HepG2 (cell line): ENCODE results near the gene GP9. TPM values are rescaled to one million over a fixed set of nuclear protein-coding genes. Genes with fewer than 3 reads are reported as not detected.

Experiments
- ATAC-seq: fragments of 200-7000 bp; cut with Tn5 transposase; 3 replicates; pipeline ENCODE4 v1.9.1; 2020; ENCODE audit warnings: mild to moderate bottlenecking, moderate library complexity
- BruUV-seq: library from RNA; stranded (reverse); fragments of 400-500 nt; replicated peaks from 2 replicates; lab custom pipeline; 2021; lab: Mats Ljungman, UMichigan
- CTCF ChIA-PET: fragments of 300-600 bp; formaldehyde crosslinking; extraction: SDS; loops from one replicate; lab custom pipeline; 2021; ENCODE audit warnings: low total read pairs, inconsistent platforms, low intra/inter-chr PET ratio; lab: Yijun Ruan, JAX
- POLR2A ChIA-PET: fragments of 350-600 bp; sonication (Branson Sonifier 250); formaldehyde crosslinking; loops from one replicate; lab custom pipeline; 2020; ENCODE audit warnings: antibody characterized with exemption, inconsistent platforms; lab: Yijun Ruan, JAX
- DNase-seq: peaks from one replicate; pipeline ENCODE4 v3.0.0-alpha.2; 2015; ENCODE audit warnings: low spot score
- FAIRE-seq: peaks from 3 replicates; lab custom pipeline; 2011; peaks lifted over from hg19 to GRCh38; lab: Jason Lieb, UNC
- H2AFZ ChIP-seq: one replicate; pipeline ENCODE4 v1.6.1; 2011; ENCODE audit warnings: low read length, inconsistent platforms
- H3K27ac ChIP-seq: fragments of 300-600 bp; 3 replicates; pipeline ENCODE4 v1.8.0; 2011; ENCODE audit warnings: mixed run types, mild to moderate bottlenecking, mixed read lengths, low read length, inconsistent platforms; ENCODE audit not compliant: insufficient read depth; ENCODE audit errors: extremely low read length
- H3K27me3 ChIP-seq, 2 experiments: fragments of 200-600 bp in 1 of 2; 2 replicates in 1 of 2; 3 replicates in 1 of 2; pipeline versions ENCODE4 v1.6.0 to v1.8.0; 2011; ENCODE audit warnings: low read length in 2 of 2, mild to moderate bottlenecking in 2 of 2, moderate library complexity in 2 of 2, inconsistent platforms in 1 of 2; ENCODE audit not compliant: insufficient read depth in 2 of 2, control insufficient read depth in 1 of 2
- H3K36me3 ChIP-seq, 2 experiments: fragments of 200-600 bp in 1 of 2; replicated peaks in 1 of 2; 2 replicates in 1 of 2; 3 replicates in 1 of 2; pipeline versions ENCODE4 v1.5.1 to v1.8.0; 2011; ENCODE audit warnings: low read length in 2 of 2, inconsistent platforms in 1 of 2; ENCODE audit not compliant: insufficient read depth in 2 of 2, control insufficient read depth in 1 of 2
- H3K4me1 ChIP-seq: 2 replicates; pipeline ENCODE4 v1.5.1; 2012; ENCODE audit warnings: low read length, inconsistent platforms; ENCODE audit not compliant: insufficient read depth
- H3K4me2 ChIP-seq: 2 replicates; pipeline ENCODE4 v1.6.0; 2011; ENCODE audit warnings: low read depth, low read length, inconsistent platforms
- H3K4me3 ChIP-seq, 3 experiments: fragments of 200-600 bp in 1 of 3; sonication (generic), shearing (Covaris generic) in 1 of 3; replicated peaks in 1 of 3; 2 replicates each; pipeline ENCODE4 v1.5.1; 2011 to 2016; ENCODE audit warnings: low read length in 3 of 3, inconsistent platforms in 2 of 3, low read depth in 2 of 3, mild to moderate bottlenecking in 2 of 3, control low read depth in 1 of 3, mixed read lengths in 1 of 3; ENCODE audit not compliant: insufficient read depth in 1 of 3
- H3K79me2 ChIP-seq: one replicate; pipeline ENCODE4 v1.6.1; 2011; ENCODE audit warnings: low read length, inconsistent platforms; ENCODE audit not compliant: insufficient read depth
- H3K9ac ChIP-seq: 2 replicates; pipeline ENCODE4 v1.6.0; 2011; ENCODE audit warnings: mild to moderate bottlenecking, low read depth, low read length, inconsistent platforms; ENCODE audit not compliant: insufficient read depth
- H3K9me3 ChIP-seq: 2 replicates; pipeline ENCODE4 v1.5.1; 2012; ENCODE audit warnings: mild to moderate bottlenecking, low read length
- H4K20me1 ChIP-seq: 2 replicates; pipeline ENCODE4 v1.6.0; 2011; ENCODE audit warnings: inconsistent platforms, mild to moderate bottlenecking, low read length, moderate library complexity; ENCODE audit not compliant: insufficient read depth
- ELF1 ChIP-seq: sonication (generic); formaldehyde crosslinking; IDR thresholded peaks from 2 replicates; pipeline ENCODE4 v1.4.0; 2020; ENCODE audit warnings: missing genetic modification reagents
- IKZF1 ChIP-seq: fragments of 450-650 bp; IDR thresholded peaks from 2 replicates; pipeline ENCODE4 v1.7.1; 2016
- IRX3 ChIP-seq: sonication (generic); formaldehyde crosslinking; IDR thresholded peaks from 2 replicates; pipeline ENCODE4 v1.8.1; 2023; ENCODE audit warnings: mild to moderate bottlenecking, low read depth, missing genetic modification reagents, borderline replicate concordance
- SIN3B ChIP-seq: fragments of 150-350 bp; IDR thresholded peaks from 2 replicates; pipeline ENCODE4 v1.6.1; 2014; ENCODE audit warnings: low read length
- SMAD9 ChIP-seq: sonication (generic); formaldehyde crosslinking; IDR thresholded peaks from 2 replicates; pipeline ENCODE4 v1.5.1; 2020; ENCODE audit warnings: mild to moderate bottlenecking, missing genetic modification reagents
- SNAPC2 ChIP-seq: sonication (generic); formaldehyde crosslinking; IDR thresholded peaks from 2 replicates; pipeline ENCODE4 v1.8.1; 2022; ENCODE audit warnings: mild to moderate bottlenecking, missing genetic modification reagents
- ZNF382 ChIP-seq: sonication (generic); formaldehyde crosslinking; IDR thresholded peaks from 2 replicates; pipeline ENCODE4 v1.5.0; 2020; ENCODE audit warnings: missing genetic modification reagents, mild to moderate bottlenecking, borderline replicate concordance
- ZNF629 ChIP-seq: sonication (generic); formaldehyde crosslinking; conservative IDR thresholded peaks from 2 replicates; pipeline ENCODE4 v1.5.0; 2020; ENCODE audit warnings: missing genetic modification reagents
- ZNF768 ChIP-seq: sonication (generic); formaldehyde crosslinking; IDR thresholded peaks from 2 replicates; pipeline ENCODE4 v1.4.0; 2020; ENCODE audit warnings: missing genetic modification reagents
- WGBS: methylation state at CpG from one replicate; pipeline ENCODE4 v1.1.6; 2017; ENCODE audit warnings: low lambda C conversion rate; 5-methylcytosine and 5-hydroxymethylcytosine counted together
- in situ Hi-C: cut with HindIII; loops from 2 replicates; pipeline ENCODE4 v1.10.0; 2017; ENCODE audit warnings: low pct_unique_long_range_greater_than_20kb; ENCODE audit not compliant: extremely low pct_ligation_motif_present
- intact Hi-C: fragments of 100-400 bp; cut with micrococcal nuclease; formaldehyde crosslinking; loops from one replicate; pipeline ENCODE4 v1.10.0; 2022; ENCODE audit not compliant: unreplicated experiment
- polyA plus RNA-seq, 8 experiments: library from polyadenylated mRNA; depleted of rRNA in 3 of 8; stranded (reverse) in 7 of 8; unstranded in 1 of 8; fragments of >200 nt; fragmentation: Illumina TruSeq in 4 of 8; extraction: Trizol in 4 of 8; gene quantifications; 2 replicates each; pipeline versions ENCODE4 v1.2.1 to v1.2.3, GENCODE V29; 2011 to 2016; ENCODE audit warnings: low read depth in 4 of 8, missing spikeins in 1 of 8, mixed read lengths in 1 of 8; ENCODE audit not compliant: insufficient read depth in 1 of 8
- total RNA-seq, 5 experiments: library from RNA; depleted of rRNA; stranded (reverse); fragments of >200 nt; fragmentation: Illumina TruSeq; extraction: Trizol; gene quantifications; 2 replicates each; pipeline ENCODE4 v1.2.3, GENCODE V29; 2016; ENCODE audit warnings: low read depth in 1 of 5
- TF ChIP-seq, protein P1 (sequence below): sonication (generic); formaldehyde crosslinking; IDR thresholded peaks from 2 replicates; pipeline ENCODE4 v1.5.1; 2020; ENCODE audit warnings: missing genetic modification reagents, mild to moderate bottlenecking, borderline replicate concordance

GP9 gene
- total and polyA plus RNA-seq, 2 of the 13 experiments (the other 11 are each of a cell fraction or from before 2014, with no cell fraction given), result not detected

DNA sequence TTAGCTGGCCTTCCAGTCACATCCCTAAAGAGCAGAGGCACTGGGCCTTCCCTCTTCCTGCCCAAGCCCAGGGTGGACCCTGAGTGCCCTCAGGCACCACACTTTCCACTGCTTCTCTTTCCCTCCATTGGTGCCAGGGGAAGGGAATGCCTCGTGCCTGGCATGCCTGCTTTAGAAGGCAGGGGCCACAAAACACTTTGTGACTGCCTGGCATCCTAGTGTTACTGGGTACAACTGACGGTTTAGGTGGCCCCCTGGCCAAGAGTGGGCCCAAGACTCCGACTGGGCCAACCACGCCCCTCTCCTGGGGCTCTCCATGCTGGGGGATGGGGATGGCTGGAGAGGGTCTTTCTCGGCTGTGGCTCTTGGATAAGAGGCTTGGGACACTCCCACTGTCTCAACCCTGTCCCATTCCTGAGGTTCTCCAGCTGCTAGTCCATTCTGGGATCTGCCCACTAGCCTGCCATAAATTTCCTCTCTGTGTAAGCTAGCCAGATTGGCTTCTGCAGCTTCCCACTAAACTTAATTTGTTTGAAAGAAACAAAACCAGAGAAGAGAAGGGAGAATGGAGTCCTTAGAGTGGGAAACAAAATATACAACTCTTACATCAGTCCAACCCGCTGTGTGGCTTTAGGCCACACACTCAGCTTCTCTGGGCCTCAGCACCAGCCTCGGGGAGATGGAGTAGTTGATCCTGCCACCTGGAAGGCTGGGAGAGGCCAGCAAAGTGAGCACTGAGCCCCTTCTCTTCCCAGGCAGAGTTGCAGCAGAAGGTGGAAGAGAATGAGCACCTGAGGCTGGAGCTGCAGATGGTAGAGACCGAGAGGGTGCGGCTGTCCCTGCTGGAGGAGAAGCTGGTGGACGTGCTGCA lies 24.1 kb upstream of the GP9 start:
- TF ChIP-seq SNAPC2 (CRISPR knock-in tag) (no peak), ZNF382 (no peak), SIN3B (no peak), IKZF1 (no peak), ELF1 (CRISPR knock-in tag) (no peak), ZNF768 (CRISPR knock-in tag) (peak; percentile 93), IRX3 (no peak)
- TF ChIP-seq, protein P1, sequence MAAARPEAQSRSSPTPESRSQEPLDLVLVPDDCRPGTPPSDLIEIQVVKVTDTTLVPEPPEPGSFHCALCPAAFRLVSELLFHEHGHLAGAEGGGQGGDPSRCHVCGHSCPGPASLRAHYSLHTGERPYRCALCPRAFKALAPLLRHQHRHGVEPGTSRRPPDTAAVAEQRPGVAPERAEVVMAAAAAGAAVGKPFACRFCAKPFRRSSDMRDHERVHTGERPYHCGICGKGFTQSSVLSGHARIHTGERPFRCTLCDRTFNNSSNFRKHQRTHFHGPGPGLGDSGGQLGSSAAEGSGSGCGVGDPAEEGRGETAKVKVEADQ (CRISPR knock-in tag), result no peak
- TF ChIP-seq, all 625 proteins: peak for 1
- POLR2A ChIA-PET, result no interaction called here
- CTCF ChIA-PET, result no interaction called here
- peaks cover 3 to 30% of the 10 kb centered on the region in 2 experiments; a peak in 3 of 5 replicates for H3K27me3 ChIP-seq
- H3K27ac ChIP-seq, result no peak overlapping the region
- no peaks in the 10 kb centered on the region for H3K79me2 ChIP-seq
- in situ Hi-C loops (no loop called here), intact Hi-C loops (no loop called here)
- no peak overlapping the region for H3K4me3 ChIP-seq
- no peaks in the 10 kb centered on the region for H3K9me3 ChIP-seq
- BruUV-seq, result no TSS peak
- peaks cover 20% of the 10 kb centered on the region for H3K4me1 ChIP-seq
- no peak overlapping the region for H3K9ac ChIP-seq
- ATAC-seq (no peak), DNase-seq (no peak), FAIRE-seq (no peak)
- H3K36me3 ChIP-seq, result no peaks in the 10 kb centered on the region
- H2AFZ ChIP-seq, result no peak overlapping the region
- no peak overlapping the region; the same call in 1 of the 2 replicates for H3K4me2 ChIP-seq
- H4K20me1 ChIP-seq, result no peaks in the 10 kb centered on the region
- 19% methylated on average over 7 of the region's 10 CpGs for WGBS

DNA sequence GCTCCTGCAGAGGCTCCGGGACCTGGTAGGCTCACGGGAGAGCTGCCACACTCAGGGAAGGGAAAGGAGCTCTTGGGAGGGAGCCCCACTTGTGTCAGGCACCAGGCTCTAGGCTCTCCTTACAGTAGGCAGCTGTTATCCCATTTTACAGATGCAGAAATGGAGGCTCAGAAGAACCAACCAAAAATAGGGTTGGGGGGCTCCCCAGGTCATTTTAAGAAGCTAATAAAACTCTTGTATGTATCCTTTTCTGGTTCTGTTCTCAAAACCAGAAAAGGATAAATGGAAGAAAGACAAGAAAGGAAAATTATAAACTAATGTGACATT lies 23.5 kb upstream of the GP9 start:
- intact Hi-C loops, result no loop called here
- H3K27me3 ChIP-seq, result peaks cover 3 to 31% of the 10 kb centered on the region in 2 experiments; a peak in 3 of 5 replicates
- ATAC-seq, result no peak
- no peak overlapping the region for H3K9ac ChIP-seq
- no peak for DNase-seq
- H3K79me2 ChIP-seq, result no peaks in the 10 kb centered on the region
- H3K4me2 ChIP-seq, result no peak overlapping the region
- no peak overlapping the region for H3K4me3 ChIP-seq
- in situ Hi-C loops, result no loop called here
- H3K36me3 ChIP-seq, result no peaks in the 10 kb centered on the region
- 0% methylated on average over 2 of the region's 2 CpGs for WGBS
- no peak overlapping the region for H2AFZ ChIP-seq
- H3K27ac ChIP-seq, result no peak overlapping the region
- ChIA-PET CTCF (no interaction called here), POLR2A (no interaction called here)
- H4K20me1 ChIP-seq, result no peaks in the 10 kb centered on the region
- H3K9me3 ChIP-seq, result no peaks in the 10 kb centered on the region
- FAIRE-seq, result no peak
- BruUV-seq, result no TSS peak
- peak; percentile 62 for TF ChIP-seq ZNF629 (CRISPR knock-in tag)
- no peak for TF ChIP-seq SMAD9 (CRISPR knock-in tag)
- peaks cover 20% of the 10 kb centered on the region for H3K4me1 ChIP-seq
